H9 (cell line): ENCODE measurements around the gene AP1AR. TPM values are rescaled to one million over a fixed set of nuclear protein-coding genes. Genes with fewer than 3 reads are reported as not detected.

Experiments
- DNase-seq: peaks from one replicate; pipeline ENCODE4 v3.0.0-alpha.2; 2017
- H2AFZ ChIP-seq: one replicate; pipeline ENCODE4 v1.6.1; 2013; ENCODE audit warnings: mild to moderate bottlenecking, low read length, control low read depth, moderate library complexity
- H2AK5ac ChIP-seq: 2 replicates; pipeline ENCODE4 v1.6.1; 2013; ENCODE audit warnings: low read length, control low read depth, mixed read lengths; ENCODE audit not compliant: insufficient read length
- H2BK120ac ChIP-seq: one replicate; pipeline ENCODE4 v1.6.1; 2013; ENCODE audit warnings: low read depth, mild to moderate bottlenecking, low read length, control low read depth, inconsistent platforms; ENCODE audit not compliant: poor library complexity, severe bottlenecking
- H2BK12ac ChIP-seq: 2 replicates; pipeline ENCODE4 v1.6.1; 2013; ENCODE audit warnings: low read length, control low read depth, mixed read lengths, low read depth; ENCODE audit not compliant: insufficient read length
- H2BK15ac ChIP-seq: 2 replicates; pipeline ENCODE4 v1.6.1; 2013; ENCODE audit warnings: low read depth, low read length, control low read depth
- H2BK20ac ChIP-seq: one replicate; pipeline ENCODE4 v1.6.1; 2013; ENCODE audit warnings: low read depth, mild to moderate bottlenecking, low read length, control low read depth, inconsistent platforms; ENCODE audit not compliant: poor library complexity, severe bottlenecking
- H2BK5ac ChIP-seq: 2 replicates; pipeline ENCODE4 v1.6.1; 2013; ENCODE audit warnings: low read length, control low read depth, mixed read lengths; ENCODE audit not compliant: insufficient read length
- H3K14ac ChIP-seq: 2 replicates; pipeline ENCODE4 v1.6.1; 2013; ENCODE audit warnings: low read length, control low read depth; ENCODE audit not compliant: insufficient read depth
- H3K18ac ChIP-seq: 2 replicates; pipeline ENCODE4 v1.6.1; 2013; ENCODE audit warnings: low read depth, mild to moderate bottlenecking, mixed read lengths, low read length, control low read depth; ENCODE audit not compliant: insufficient read length
- H3K23ac ChIP-seq: 2 replicates; pipeline ENCODE4 v1.6.1; 2013; ENCODE audit warnings: low read length, control low read depth, mixed read lengths, low read depth; ENCODE audit not compliant: insufficient read length
- H3K23me2 ChIP-seq: 2 replicates; pipeline ENCODE4 v1.6.1; 2013; ENCODE audit warnings: low read depth, mild to moderate bottlenecking, mixed read lengths, low read length, control low read depth; ENCODE audit not compliant: insufficient read length, poor library complexity, severe bottlenecking
- H3K27ac ChIP-seq: 2 replicates; pipeline ENCODE4 v1.5.1; 2013; ENCODE audit warnings: low read length, control low read depth, mixed read lengths, low read depth; ENCODE audit not compliant: insufficient read length
- H3K27me3 ChIP-seq: 2 replicates; pipeline ENCODE4 v1.6.1; 2013; ENCODE audit warnings: low read length, control low read depth, inconsistent platforms; ENCODE audit not compliant: insufficient read depth
- H3K4ac ChIP-seq: 2 replicates; pipeline ENCODE4 v1.6.1; 2013; ENCODE audit warnings: low read depth, mild to moderate bottlenecking, control low read depth, inconsistent platforms, low read length, moderate library complexity
- H3K4me1 ChIP-seq: 2 replicates; pipeline ENCODE4 v1.6.1; 2013; ENCODE audit warnings: low read length, control low read depth, inconsistent platforms; ENCODE audit not compliant: insufficient read depth
- H3K4me2 ChIP-seq: 2 replicates; pipeline ENCODE4 v1.6.1; 2013; ENCODE audit warnings: low read length, control low read depth, mixed read lengths; ENCODE audit not compliant: insufficient read length, insufficient read depth
- H3K56ac ChIP-seq: 2 replicates; pipeline ENCODE4 v1.6.1; 2013; ENCODE audit warnings: low read depth, mild to moderate bottlenecking, mixed read lengths, low read length, control low read depth; ENCODE audit not compliant: insufficient read length
- H3K79me1 ChIP-seq: 2 replicates; pipeline ENCODE4 v1.6.1; 2013; ENCODE audit warnings: low read depth, mild to moderate bottlenecking, moderate library complexity, low read length, control low read depth, inconsistent platforms; ENCODE audit not compliant: insufficient read depth, poor library complexity, severe bottlenecking
- H3K79me2 ChIP-seq: 2 replicates; pipeline ENCODE4 v1.6.1; 2013; ENCODE audit warnings: low read length, control low read depth, inconsistent platforms; ENCODE audit not compliant: insufficient read depth
- H3K9ac ChIP-seq: 2 replicates; pipeline ENCODE4 v1.6.1; 2013; ENCODE audit warnings: low read length, control low read depth, mixed read lengths; ENCODE audit not compliant: insufficient read length; ENCODE audit errors: extremely low read depth
- H3K9me3 ChIP-seq: one replicate; pipeline ENCODE4 v1.6.1; 2013; ENCODE audit warnings: low read depth, low read length, inconsistent platforms; ENCODE audit not compliant: control insufficient read depth
- H3T11ph ChIP-seq: one replicate; pipeline ENCODE4 v1.6.1; 2013; ENCODE audit warnings: mild to moderate bottlenecking, low read length, control low read depth, inconsistent platforms
- H4K20me1 ChIP-seq: one replicate; pipeline ENCODE4 v1.6.1; 2013; ENCODE audit not compliant: control insufficient read depth, insufficient read length, insufficient read depth
- H4K5ac ChIP-seq: 2 replicates; pipeline ENCODE4 v1.6.1; 2013; ENCODE audit warnings: low read depth, mild to moderate bottlenecking, mixed read lengths, low read length, control low read depth; ENCODE audit not compliant: insufficient read length
- H4K8ac ChIP-seq: replicated peaks from 2 replicates; pipeline ENCODE4 v1.6.1; 2013; ENCODE audit warnings: low read length, control low read depth, mixed read lengths, low read depth; ENCODE audit not compliant: insufficient read length
- H4K91ac ChIP-seq: 2 replicates; pipeline ENCODE4 v1.6.1; 2013; ENCODE audit warnings: low read depth, mild to moderate bottlenecking, moderate library complexity, mixed read lengths, low read length, control low read depth; ENCODE audit not compliant: insufficient read length
- H3K27ac Mint-ChIP-seq, 3 experiments: 2 replicates in 2 of 3; 3 replicates in 1 of 3; pipeline ENCODE4 v1.8.0; 2020 to 2021; ENCODE audit warnings: mixed read lengths in 3 of 3, mild to moderate bottlenecking in 1 of 3, moderate library complexity in 1 of 3
- H3K27me3 Mint-ChIP-seq: 2 replicates; pipeline ENCODE4 v1.8.0; 2021; ENCODE audit warnings: low read depth, mild to moderate bottlenecking, moderate library complexity, mixed read lengths
- H3K36me3 Mint-ChIP-seq, 3 experiments: 2 replicates in 2 of 3; 3 replicates in 1 of 3; pipeline ENCODE4 v1.8.0; 2020 to 2021; ENCODE audit warnings: low read depth in 3 of 3, mixed read lengths in 3 of 3; ENCODE audit not compliant: insufficient read depth in 1 of 3
- H3K4me1 Mint-ChIP-seq, 2 experiments: 2 replicates each; pipeline ENCODE4 v1.8.0; 2020; ENCODE audit warnings: mixed read lengths in 2 of 2
- H3K4me3 Mint-ChIP-seq, 2 experiments: 2 replicates in 1 of 2; 3 replicates in 1 of 2; pipeline ENCODE4 v1.8.0; 2020 to 2021; ENCODE audit warnings: mild to moderate bottlenecking in 2 of 2, mixed read lengths in 2 of 2, moderate library complexity in 1 of 2
- H3K9me3 Mint-ChIP-seq, 2 experiments: 2 replicates in 1 of 2; 3 replicates in 1 of 2; pipeline ENCODE4 v1.8.0; 2020; ENCODE audit warnings: mild to moderate bottlenecking in 2 of 2, mixed read lengths in 2 of 2, moderate library complexity in 1 of 2
- CTCF ChIP-seq: fragments of 200-600 bp; sonication (generic); conservative IDR thresholded peaks from 3 replicates; pipeline ENCODE4 v1.8.0; 2021; ENCODE audit warnings: antibody characterized with exemption, mild to moderate bottlenecking
- WGBS: extraction: QIAGEN DNeasy Blood & Tissue Kit; methylation state at CpG from one replicate; pipeline ENCODE4 v1.1.7; 2013; ENCODE audit warnings: missing lambda C conversion rate, low lambda C conversion rate, mixed read lengths; ENCODE audit not compliant: insufficient read length; ENCODE audit errors: extremely low coverage; 5-methylcytosine and 5-hydroxymethylcytosine counted together
- total RNA-seq: library from RNA; stranded (reverse); gene quantifications from 2 replicates; pipeline ENCODE4 v1.2.1, GENCODE V29; 2021

AP1AR gene
- total RNA-seq, 1 experiment from 2014 or later = 24.2 TPM

- no peak for TF ChIP-seq CTCF
- H3K79me2 ChIP-seq = no peaks in the 10 kb centered on the region
These were observed 47.7 kb downstream of the AP1AR start for GRCh38 chr4:112279025-112279881.

More at GRCh38 chr4:112279025-112279881, 47.7 kb downstream of the AP1AR start:
- H3K14ac ChIP-seq = no peak overlapping the region
- H3K36me3 Mint-ChIP-seq = peaks cover 2 to 12% (median 4%) of the 10 kb centered on the region in 3 experiments; a peak in 4 of 7 replicates
- H3K4me1 ChIP-seq = no peaks in the 10 kb centered on the region
- H3K79me1 ChIP-seq = no peaks in the 10 kb centered on the region
- H3K4me1 Mint-ChIP-seq = peaks cover 0 to 5% of the 10 kb centered on the region in 2 experiments; a peak in 1 of 4 replicates
- no peak overlapping the region for H3K27ac ChIP-seq
- no peak overlapping the region for H2BK5ac ChIP-seq
- H3K9me3 ChIP-seq = no peaks in the 10 kb centered on the region
- no peak overlapping the region for H3K4ac ChIP-seq
- H3K27me3 Mint-ChIP-seq = peaks cover 15% of the 10 kb centered on the region
- no peak overlapping the region for H3K18ac ChIP-seq
- no peaks in the 10 kb centered on the region for H3K27me3 ChIP-seq
- H3K23me2 ChIP-seq = no peaks in the 10 kb centered on the region
- no peak overlapping the region for H2BK15ac ChIP-seq
- H2BK20ac ChIP-seq = no peak overlapping the region
- no peak overlapping the region for H2BK12ac ChIP-seq
- no peak overlapping the region for H3K23ac ChIP-seq
- H2BK120ac ChIP-seq = no peak overlapping the region
- DNase-seq = no peak
- no peak overlapping the region for H3K56ac ChIP-seq
- WGBS = no CpG with 5 or more reads among the region's 10 CpGs
- H3K9ac ChIP-seq = no peak overlapping the region
- H4K8ac ChIP-seq = no peak overlapping the region
- H3K27ac Mint-ChIP-seq = no peak overlapping the region
- H2AFZ ChIP-seq = no peak overlapping the region
- H3K4me3 Mint-ChIP-seq = no peak overlapping the region
- no peak overlapping the region for H3T11ph ChIP-seq
- no peak overlapping the region for H2AK5ac ChIP-seq
- peaks cover 0 to 3% of the 10 kb centered on the region in 2 experiments; a peak in 2 of 5 replicates for H3K9me3 Mint-ChIP-seq
- H4K5ac ChIP-seq = no peak overlapping the region
- H3K4me2 ChIP-seq = no peak overlapping the region
- no peaks in the 10 kb centered on the region for H4K20me1 ChIP-seq
- H4K91ac ChIP-seq = no peak overlapping the region
